ENCODE results near the gene HTT-AS.
"Not testable (repeated sequence)": the region's sequence is repeated elsewhere in the genome, so short reads cannot be mapped to it uniquely, and the experiment has no call there.

HTT-AS gene

GRCh38 chr4:3051141-3051897 is 23.0 kb downstream of the HTT-AS start:
- DNase-seq (ENCODE audit: low read depth): not testable (repeated sequence)

GRCh38 chr4:3047464-3048286 is 26.7 kb downstream of the HTT-AS start:
- DNase-seq (ENCODE audit: low read depth): peak; percentile 48

- DNase-seq (ENCODE audit: low read depth): no peak
Measured at GRCh38 chr4:3046623-3047022, 27.7 kb downstream of the HTT-AS start.

- DNase-seq (ENCODE audit: low read depth): no peak
Measured at GRCh38 chr4:3046162-3046561, 28.2 kb downstream of the HTT-AS start.

- peak; percentile 85 for DNase-seq (ENCODE audit: low read depth)
Measured at GRCh38 chr4:3044870-3045819, 29.2 kb downstream of the HTT-AS start.

GRCh38 chr4:3043282-3044020 is 30.9 kb downstream of the HTT-AS start:
- DNase-seq (ENCODE audit: low read depth): no peak

GRCh38 chr4:3042226-3042625 is 32.1 kb downstream of the HTT-AS start:
- no peak for DNase-seq (ENCODE audit: low read depth)

- peak; percentile 21 for DNase-seq (ENCODE audit: low read depth)
Measured at GRCh38 chr4:3041192-3042142, 32.9 kb downstream of the HTT-AS start.

- no peak for DNase-seq (ENCODE audit: low read depth)
Measured at GRCh38 chr4:3040452-3041191, 33.7 kb downstream of the HTT-AS start.

- no peak for DNase-seq (ENCODE audit: low read depth)
Measured at GRCh38 chr4:3039706-3040366, 34.5 kb downstream of the HTT-AS start.

- no peak for DNase-seq (ENCODE audit: low read depth)
Measured at GRCh38 chr4:3037957-3038461, 36.3 kb downstream of the HTT-AS start.

GRCh38 chr4:3036131-3036952 is 38.0 kb downstream of the HTT-AS start:
- no peak for DNase-seq (ENCODE audit: low read depth)

- no peak for DNase-seq (ENCODE audit: low read depth)
Measured at GRCh38 chr4:3035674-3036073, 38.7 kb downstream of the HTT-AS start.

GRCh38 chr4:3035249-3035648 is 39.1 kb downstream of the HTT-AS start:
- no peak for DNase-seq (ENCODE audit: low read depth)

GRCh38 chr4:3034231-3034630 is 40.1 kb downstream of the HTT-AS start:
- DNase-seq (ENCODE audit: low read depth): no peak

- no peak for DNase-seq (ENCODE audit: low read depth)
Measured at GRCh38 chr4:3031357-3032082, 42.8 kb downstream of the HTT-AS start.

Measured in amniotic epithelial cell (primary cell).